ENCODE data around the gene ELOB. TPM values are rescaled to one million over a fixed set of nuclear protein-coding genes. Genes with fewer than 3 reads are reported as not detected.

Gene ELOB
- total RNA-seq, 1 donor from 2014 or later: 196 TPM

GRCh38 chr16:2785101-2785991, 8.3 kb upstream of the ELOB start:
- Histone ChIP-seq H3K4me3 (peak overlapping the region; percentile 57), H3K9me3 (no peaks in the 10 kb centered on the region), H3K4me1 (peaks cover 9% of the 10 kb centered on the region), H3K36me3 (no peaks in the 10 kb centered on the region), H3K27me3 (ENCODE audit: low read depth) (peaks cover 47% of the 10 kb centered on the region), H3K27ac (no peak overlapping the region)
- intact Hi-C loops (cut with DNase I): no loop called here
- TF ChIP-seq CTCF (IDR thresholded peaks at IDR 0.05): no peak
- peak; percentile 52 to 59 for ATAC-seq
- DNase-seq: peak; percentile 60

GRCh38 chr16:2784358-2785100, 7.4 kb upstream of the ELOB start:
- peaks cover 9% of the 10 kb centered on the region for H3K4me1 ChIP-seq
- no peaks in the 10 kb centered on the region for H3K36me3 ChIP-seq
- ATAC-seq (no peak), DNase-seq (peak; percentile 41)
- no peaks in the 10 kb centered on the region for H3K9me3 ChIP-seq
- TF ChIP-seq CTCF (IDR thresholded peaks at IDR 0.05): no peak
- H3K27me3 ChIP-seq (ENCODE audit: low read depth): peaks cover 43% of the 10 kb centered on the region
- intact Hi-C loops (cut with DNase I): no loop called here
- H3K27ac ChIP-seq: no peak overlapping the region
- H3K4me3 ChIP-seq: peak overlapping the region; percentile 57

GRCh38 chr16:2783581-2784357, 6.7 kb upstream of the ELOB start:
- DNase-seq (peak; percentile 22), ATAC-seq (no peak)
- peaks cover 36% of the 10 kb centered on the region for H3K27me3 ChIP-seq (ENCODE audit: low read depth)
- H3K4me3 ChIP-seq: no peak overlapping the region
- H3K9me3 ChIP-seq: no peaks in the 10 kb centered on the region
- no peak for TF ChIP-seq CTCF (IDR thresholded peaks at IDR 0.05)
- no peaks in the 10 kb centered on the region for H3K36me3 ChIP-seq
- intact Hi-C loops (cut with DNase I): no loop called here
- no peak overlapping the region for H3K27ac ChIP-seq
- H3K4me1 ChIP-seq: peaks cover 16% of the 10 kb centered on the region

- Histone ChIP-seq H3K27ac (no peak overlapping the region), H3K4me3 (no peak overlapping the region), H3K27me3 (ENCODE audit: low read depth) (peaks cover 26% of the 10 kb centered on the region), H3K36me3 (no peaks in the 10 kb centered on the region), H3K4me1 (peaks cover 23% of the 10 kb centered on the region), H3K9me3 (no peaks in the 10 kb centered on the region)
- ATAC-seq (no peak), DNase-seq (no peak)
- TF ChIP-seq CTCF (IDR thresholded peaks at IDR 0.05): no peak
- intact Hi-C loops (cut with DNase I): no loop called here
Observed at GRCh38 chr16:2782583-2783351, 5.7 kb upstream of the ELOB start.

Measured in lower lobe of right lung (tissue), 2 donors.